Measurements from ENCODE around the gene SYDE2. TPM values are rescaled to one million over a fixed set of nuclear protein-coding genes. Genes with fewer than 3 reads are reported as not detected.
"Not testable (repeated sequence)": the region's sequence is repeated elsewhere in the genome, so short reads cannot be mapped to it uniquely, and the experiment has no call there.

SYDE2 gene
- 100 to 1,000 TPM in 2 of 4 donors, 10 to 100 TPM in 2; 30.4 to 115 (median 85.2) TPM for total RNA-seq

- peak; percentile 73 to 76 for TF ChIP-seq POLR2A (IDR thresholded peaks at IDR 0.05)
- TF ChIP-seq POLR2AphosphoS5 (IDR thresholded peaks at IDR 0.05), result peak; percentile 92
- no peak for TF ChIP-seq EP300 (IDR thresholded peaks at IDR 0.05)
- peak in 2 of 4 experiments; percentile 17 to 27 for TF ChIP-seq CTCF (IDR thresholded peaks at IDR 0.05)
- Histone ChIP-seq H3K27me3 (no peaks in the 10 kb centered on the region), H3K36me3 (no peaks in the 10 kb centered on the region), H3K4me3 (peak within 1 kb of the TSS; percentile 84 to 88), H3K27ac (peak within 1 kb of the TSS; percentile 96 to 99 (median 98)), H3K9me3 (no peaks in the 10 kb centered on the region), H3K4me1 (peaks cover 0 to 31% (median 0%) of the 10 kb centered on the region in 3 donors)
- peak; percentile 94 for ATAC-seq
- no CpG with 5 or more reads among the region's 99 CpGs for WGBS, 2 donors (ENCODE audit: low coverage in 1 of 2)
Measured at GRCh38 chr1:85200463-85201339, at the start of gene SYDE2. Gene SYDE2 (minus strand): TSS chr1:85201016. CDS start chr1:85200996, 20 bp downstream.

DNA sequence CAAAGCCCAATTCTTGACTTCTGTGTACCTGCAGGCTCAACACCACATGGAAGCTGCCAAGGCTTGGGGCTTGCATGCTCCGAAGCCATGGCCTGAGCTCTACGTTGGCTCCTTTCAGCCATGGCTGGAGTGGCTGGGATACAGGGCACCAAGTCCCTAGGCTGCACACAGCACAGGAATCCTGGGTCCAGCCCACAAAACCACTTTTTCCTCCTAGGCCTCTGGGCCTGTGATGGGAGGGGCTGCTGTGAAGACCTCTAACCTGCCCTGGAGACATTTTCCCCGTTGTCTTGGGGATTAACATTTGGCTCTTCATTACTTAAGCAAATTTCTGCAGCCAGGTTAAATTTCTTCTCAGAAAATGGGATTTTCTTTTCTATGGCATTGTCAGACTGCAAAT is 48.2 kb upstream of the SYDE2 start:
- H3K9me3 ChIP-seq, H3K27me3 ChIP-seq, ATAC-seq, H3K4me3 ChIP-seq, H3K27ac ChIP-seq: not testable (repeated sequence)
- WGBS, 2 donors (ENCODE audit: low coverage in 1 of 2), result 89 to 100% methylated on average over 1 to 2 of the region's 3 CpGs
- peaks cover 18 to 37% (median 25%) of the 10 kb centered on the region in 3 donors for H3K4me1 ChIP-seq
- peaks cover 0 to 28% of the 10 kb centered on the region in 2 donors for H3K36me3 ChIP-seq

GRCh38 chr1:85245891-85246290 is 45.1 kb upstream of the SYDE2 start:
- ATAC-seq, result no peak
- WGBS, 2 donors (ENCODE audit: low coverage in 1 of 2), result 67% methylated on average over 1 of the region's 1 CpG; no CpG with 5 or more reads in 1 of the 2 donors
- Histone ChIP-seq H3K27ac (no peak overlapping the region), H3K27me3 (no peaks in the 10 kb centered on the region), H3K4me1 (peaks cover 10 to 34% (median 17%) of the 10 kb centered on the region in 3 donors), H3K36me3 (peaks cover 0 to 5% of the 10 kb centered on the region in 2 donors), H3K4me3 (no peak overlapping the region), H3K9me3 (no peaks in the 10 kb centered on the region)
- TF ChIP-seq EP300 (IDR thresholded peaks at IDR 0.05) (no peak), CTCF (IDR thresholded peaks at IDR 0.05) (no peak), POLR2AphosphoS5 (IDR thresholded peaks at IDR 0.05) (no peak), POLR2A (IDR thresholded peaks at IDR 0.05) (no peak)

- 15 to 100% methylated on average over 1 of the region's 1 CpG for WGBS, 2 donors (ENCODE audit: low coverage in 1 of 2)
- H3K4me1 ChIP-seq, result peaks cover 10 to 38% (median 19%) of the 10 kb centered on the region in 3 donors
- no peak overlapping the region for H3K27ac ChIP-seq
- TF ChIP-seq POLR2AphosphoS5 (IDR thresholded peaks at IDR 0.05) (no peak), EP300 (IDR thresholded peaks at IDR 0.05) (no peak)
- H3K27me3 ChIP-seq, result no peaks in the 10 kb centered on the region
- no peaks in the 10 kb centered on the region for H3K9me3 ChIP-seq
- H3K4me3 ChIP-seq, result no peak overlapping the region
- ATAC-seq, result no peak
- H3K36me3 ChIP-seq, result peaks cover 0 to under 1% of the 10 kb centered on the region in 2 donors
Measured at GRCh38 chr1:85245456-85245855, 44.6 kb upstream of the SYDE2 start.

- Histone ChIP-seq H3K4me1 (peaks cover 15 to 45% (median 23%) of the 10 kb centered on the region in 3 donors), H3K27me3 (no peaks in the 10 kb centered on the region), H3K4me3 (no peak overlapping the region), H3K36me3 (no peaks in the 10 kb centered on the region), H3K27ac (peak overlapping the region; percentile 29 to 63 (median 40)), H3K9me3 (no peaks in the 10 kb centered on the region)
- 17 to 34% methylated on average over 3 to 4 of the region's 4 CpGs for WGBS, 2 donors (ENCODE audit: low coverage in 1 of 2)
- no peak for TF ChIP-seq CTCF (IDR thresholded peaks at IDR 0.05)
- no peak for TF ChIP-seq POLR2A (IDR thresholded peaks at IDR 0.05)
- no peak for TF ChIP-seq POLR2AphosphoS5 (IDR thresholded peaks at IDR 0.05)
- TF ChIP-seq EP300 (IDR thresholded peaks at IDR 0.05), result no peak
- ATAC-seq, result no peak
Measured at GRCh38 chr1:85244271-85245061, 43.6 kb upstream of the SYDE2 start.
